ENCODE data around the gene ASAP2. TPM values are rescaled to one million over a fixed set of nuclear protein-coding genes. Genes with fewer than 3 reads are reported as not detected.
"Not testable (repeated sequence)": the region's sequence is repeated elsewhere in the genome, so short reads cannot be mapped to it uniquely, and the experiment has no call there.

Gene ASAP2
- total RNA-seq, 4 donors from 2014 or later, result 28.2 to 38.0 (median 31.7) TPM

DNA sequence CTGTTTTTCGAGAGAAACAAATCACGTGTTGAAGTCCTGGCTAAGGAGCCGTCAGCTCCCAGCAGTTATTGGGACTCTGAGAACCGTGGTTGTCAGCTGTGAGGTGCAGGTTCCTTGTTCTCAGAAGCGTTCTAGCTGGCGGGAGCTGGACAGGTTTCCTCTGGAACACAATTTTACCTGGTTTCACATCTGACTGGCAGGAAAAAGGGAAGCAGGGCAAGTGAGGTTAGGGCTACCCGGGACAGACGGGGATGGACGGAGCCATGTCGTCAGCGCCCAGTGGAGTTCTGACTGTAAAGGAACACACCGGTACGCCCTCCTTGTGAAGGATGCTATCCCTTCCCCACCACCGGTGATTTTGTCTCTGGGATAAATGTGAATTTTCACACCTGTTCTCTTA, 190.6 kb downstream of the ASAP2 start:
- no peaks in the 10 kb centered on the region for H3K9me3 ChIP-seq
- peak overlapping the region in 2 of 4 donors; percentile 13 to 67 for H3K27ac ChIP-seq
- H3K4me3 ChIP-seq, result no peak overlapping the region
- WGBS, 2 donors, result 79 to 88% methylated on average over 14 of the region's 14 CpGs
- no peaks in the 10 kb centered on the region for H3K27me3 ChIP-seq
- peaks cover 0 to 48% (median 3%) of the 10 kb centered on the region in 3 donors for H3K36me3 ChIP-seq
- DNase-seq (ENCODE audit: low spot score in 2 of 2), result no peak
- peaks cover 0 to 37% (median 30%) of the 10 kb centered on the region in 4 donors for H3K4me1 ChIP-seq
- TF ChIP-seq, protein P1, sequence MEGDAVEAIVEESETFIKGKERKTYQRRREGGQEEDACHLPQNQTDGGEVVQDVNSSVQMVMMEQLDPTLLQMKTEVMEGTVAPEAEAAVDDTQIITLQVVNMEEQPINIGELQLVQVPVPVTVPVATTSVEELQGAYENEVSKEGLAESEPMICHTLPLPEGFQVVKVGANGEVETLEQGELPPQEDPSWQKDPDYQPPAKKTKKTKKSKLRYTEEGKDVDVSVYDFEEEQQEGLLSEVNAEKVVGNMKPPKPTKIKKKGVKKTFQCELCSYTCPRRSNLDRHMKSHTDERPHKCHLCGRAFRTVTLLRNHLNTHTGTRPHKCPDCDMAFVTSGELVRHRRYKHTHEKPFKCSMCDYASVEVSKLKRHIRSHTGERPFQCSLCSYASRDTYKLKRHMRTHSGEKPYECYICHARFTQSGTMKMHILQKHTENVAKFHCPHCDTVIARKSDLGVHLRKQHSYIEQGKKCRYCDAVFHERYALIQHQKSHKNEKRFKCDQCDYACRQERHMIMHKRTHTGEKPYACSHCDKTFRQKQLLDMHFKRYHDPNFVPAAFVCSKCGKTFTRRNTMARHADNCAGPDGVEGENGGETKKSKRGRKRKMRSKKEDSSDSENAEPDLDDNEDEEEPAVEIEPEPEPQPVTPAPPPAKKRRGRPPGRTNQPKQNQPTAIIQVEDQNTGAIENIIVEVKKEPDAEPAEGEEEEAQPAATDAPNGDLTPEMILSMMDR (IDR thresholded peaks at IDR 0.05), result no peak
- TF ChIP-seq POLR2A (IDR thresholded peaks at IDR 0.05) (no peak), EP300 (IDR thresholded peaks at IDR 0.05) (no peak)

DNA sequence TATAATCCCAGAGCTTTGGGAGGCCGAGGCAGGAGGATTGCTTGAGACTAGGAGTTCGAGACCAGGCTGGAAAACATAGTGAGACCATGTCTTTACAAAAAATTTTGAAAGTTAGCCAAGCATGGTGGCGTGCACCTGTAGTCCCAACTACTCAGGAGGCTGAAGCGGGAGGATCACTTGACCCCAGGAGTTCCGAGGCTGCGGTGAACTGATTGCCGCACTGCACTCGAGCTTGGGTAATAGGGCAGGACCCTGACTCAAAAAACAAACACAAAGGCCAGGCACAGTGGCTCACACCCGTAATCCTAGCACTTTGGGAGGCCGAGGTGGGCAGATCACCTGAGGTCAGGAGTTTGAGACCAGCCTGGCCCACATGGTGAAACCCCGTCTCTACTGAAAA, 191.6 kb downstream of the ASAP2 start:
- H3K9me3 ChIP-seq; H3K27me3 ChIP-seq; H3K4me3 ChIP-seq; DNase-seq (ENCODE audit: low spot score in 2 of 2): not testable (repeated sequence)
- Histone ChIP-seq H3K27ac (peak overlapping the region; percentile 39 to 93 (median 83)), H3K36me3 (peaks cover 0 to 57% (median 3%) of the 10 kb centered on the region in 3 donors), H3K4me1 (peaks cover 0 to 31% (median 23%) of the 10 kb centered on the region in 4 donors)
- 92 to 97% methylated on average over 11 of the region's 11 CpGs for whole genome bisulfite sequencing, 2 donors

DNA sequence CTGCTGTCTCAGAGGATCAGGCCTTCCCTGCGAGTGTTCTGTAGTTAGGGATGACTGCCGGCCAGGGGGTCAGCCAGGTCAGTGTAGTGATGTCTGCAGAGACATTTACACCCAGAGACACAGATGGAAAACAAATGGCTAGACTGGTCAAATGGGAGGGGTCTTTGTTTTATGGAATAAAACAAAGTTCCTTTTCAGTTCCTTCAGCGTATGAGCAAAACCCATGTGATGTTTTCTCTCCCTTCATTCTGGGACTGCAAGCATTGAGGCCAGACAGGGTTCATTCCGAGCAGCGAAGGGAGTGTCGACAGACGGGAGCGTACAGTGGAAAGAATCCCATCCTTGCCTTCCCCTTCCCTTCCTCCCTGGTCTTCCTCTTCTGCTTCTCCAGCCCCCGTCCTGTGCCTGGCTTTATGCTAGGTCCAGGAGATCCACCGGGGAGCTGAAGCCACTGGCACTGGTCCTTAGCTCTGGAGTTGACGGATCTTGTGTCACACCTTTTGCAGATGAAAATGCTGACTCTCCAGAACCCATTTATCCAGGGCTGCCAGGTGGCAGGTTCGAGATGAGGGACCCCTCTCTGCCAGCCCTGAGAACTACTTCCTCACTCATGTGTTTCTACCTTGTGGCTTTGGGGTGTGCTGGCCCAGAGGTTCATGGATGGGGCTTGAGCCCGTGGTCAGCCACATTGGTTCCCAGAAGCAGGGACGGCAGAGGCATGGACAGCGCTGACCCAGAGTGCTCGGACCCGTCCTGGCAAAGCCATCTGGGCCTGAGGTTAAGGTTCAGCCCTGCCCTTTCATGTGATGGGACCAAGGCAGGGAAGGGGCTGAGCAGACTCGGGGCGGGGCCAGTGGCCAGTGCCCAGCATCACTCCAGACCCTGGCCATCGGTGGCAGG, 192.5 kb downstream of the ASAP2 start:
- 38 to 45% methylated on average over 20 of the region's 20 CpGs for WGBS, 2 donors
- Histone ChIP-seq H3K4me3 (no peak overlapping the region), H3K27ac (peak overlapping the region; percentile 46 to 93 (median 83)), H3K9me3 (no peaks in the 10 kb centered on the region), H3K4me1 (peaks cover 0 to 34% (median 20%) of the 10 kb centered on the region in 4 donors), H3K36me3 (peaks cover 0 to 57% (median 3%) of the 10 kb centered on the region in 3 donors), H3K27me3 (no peaks in the 10 kb centered on the region)
- DNase-seq (ENCODE audit: low spot score in 2 of 2), result peak; percentile 52 to 69
- TF ChIP-seq EP300 (IDR thresholded peaks at IDR 0.05) (peak; percentile 77 to 92), POLR2A (IDR thresholded peaks at IDR 0.05) (peak in 1 of 2 donors; percentile 37)
- TF ChIP-seq, protein P1 (IDR thresholded peaks at IDR 0.05), result no peak

DNA sequence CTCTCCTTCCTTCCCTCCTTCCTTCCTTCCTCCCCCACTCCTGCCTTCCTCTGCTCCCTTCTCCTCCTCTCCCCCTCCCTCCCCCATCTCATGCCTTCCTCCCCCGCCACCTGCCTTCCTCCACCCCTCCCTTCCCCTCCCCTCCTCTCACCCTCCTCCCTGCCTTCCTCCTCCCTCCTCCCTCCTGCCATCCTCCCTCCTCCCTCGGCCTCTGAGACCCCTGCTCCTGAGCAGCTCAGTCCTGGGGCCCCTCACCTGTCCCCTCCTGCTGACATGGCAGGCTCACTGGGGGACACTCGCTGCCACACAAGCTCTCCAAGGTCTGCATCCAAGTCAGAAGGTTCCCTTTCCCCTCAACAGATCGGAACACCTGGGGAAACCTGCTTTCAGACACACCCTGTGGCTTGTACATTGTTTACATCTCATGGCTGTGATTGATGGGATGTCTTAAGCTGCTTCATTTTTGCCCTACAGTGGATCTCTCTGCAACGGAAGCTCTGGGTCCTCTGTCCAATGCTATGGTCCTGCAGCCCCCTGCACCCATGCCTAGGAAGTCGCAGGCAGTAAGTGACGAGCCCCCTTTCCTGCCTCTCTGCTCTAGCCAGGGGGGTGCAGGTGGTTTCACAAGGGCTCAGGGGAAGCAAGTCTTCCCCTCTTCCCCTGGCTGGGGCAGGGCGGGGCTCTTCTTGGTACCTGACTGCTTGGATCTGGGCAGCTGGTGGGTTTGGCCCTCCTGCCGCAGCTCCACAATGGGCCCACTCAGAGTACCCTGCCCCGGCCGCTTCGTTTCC, 193.9 kb downstream of the ASAP2 start:
- Histone ChIP-seq H3K4me1 (peaks cover 0 to 38% (median 20%) of the 10 kb centered on the region in 4 donors), H3K4me3 (no peak overlapping the region), H3K36me3 (peaks cover 0 to 47% (median 3%) of the 10 kb centered on the region in 3 donors), H3K27me3 (no peaks in the 10 kb centered on the region), H3K9me3 (no peaks in the 10 kb centered on the region), H3K27ac (peak overlapping the region in 3 of 4 donors; percentile 46 to 91 (median 50))
- 86 to 88% methylated on average over 11 of the region's 12 CpGs for WGBS, 2 donors
- no peak for TF ChIP-seq POLR2A (IDR thresholded peaks at IDR 0.05)
- TF ChIP-seq EP300 (IDR thresholded peaks at IDR 0.05), result no peak
- TF ChIP-seq, protein P1 (IDR thresholded peaks at IDR 0.05), result no peak
- no peak for DNase-seq (ENCODE audit: low spot score in 2 of 2)

DNA sequence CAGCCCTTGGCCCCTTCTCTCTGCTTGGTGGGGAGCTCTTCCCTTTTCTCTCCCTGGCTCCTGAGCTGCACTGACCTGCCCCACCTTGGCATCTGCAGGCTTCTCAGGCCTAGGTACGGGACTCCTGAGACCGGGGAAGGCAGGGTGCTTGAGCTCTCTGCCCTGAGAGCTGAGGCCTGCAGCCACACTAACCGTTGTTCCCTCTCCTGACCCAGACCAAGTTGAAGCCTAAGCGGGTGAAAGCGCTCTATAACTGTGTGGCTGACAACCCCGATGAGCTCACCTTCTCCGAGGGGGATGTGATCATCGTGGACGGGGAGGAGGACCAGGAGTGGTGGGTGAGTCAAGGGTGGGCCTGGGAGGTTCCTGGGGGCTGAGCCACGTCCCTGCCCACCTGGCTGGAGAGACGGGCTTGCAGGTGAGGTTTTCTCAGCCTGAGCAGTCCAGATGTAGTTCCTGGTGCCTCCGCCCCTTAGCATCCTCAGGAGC, 194.5 kb downstream of the ASAP2 start:
- no peak for DNase-seq (ENCODE audit: low spot score in 2 of 2)
- H3K36me3 ChIP-seq, result peaks cover 0 to 46% (median 2%) of the 10 kb centered on the region in 3 donors
- 88 to 92% methylated on average over 12 of the region's 12 CpGs for WGBS, 2 donors

More for the DNA sequence above, 194.5 kb downstream of the ASAP2 start:
- Histone ChIP-seq H3K9me3 (no peaks in the 10 kb centered on the region), H3K27ac (peak overlapping the region in 2 of 4 donors; percentile 50 to 91), H3K4me3 (no peak overlapping the region), H3K4me1 (peaks cover 0 to 38% (median 20%) of the 10 kb centered on the region in 4 donors), H3K27me3 (no peaks in the 10 kb centered on the region)
- TF ChIP-seq, protein P1 (IDR thresholded peaks at IDR 0.05), result no peak
- TF ChIP-seq EP300 (IDR thresholded peaks at IDR 0.05), result no peak
- TF ChIP-seq POLR2A (IDR thresholded peaks at IDR 0.05), result no peak

All from tibial nerve (tissue), 4 donors.